H1 (cell line): Measurements from ENCODE around the gene C19orf44. TPM values are rescaled to one million over a fixed set of nuclear protein-coding genes. Genes with fewer than 3 reads are reported as not detected.

Experiments
- CHD7 ChIP-seq: fragments of 300-600 bp; sonication (generic); IDR thresholded peaks from 2 replicates; pipeline ENCODE4 v1.7.1; 2012; ENCODE audit warnings: low read length, moderate library complexity, mild to moderate bottlenecking, inconsistent platforms; ENCODE audit not compliant: insufficient replicate concordance
- CTCF ChIP-seq, 3 experiments: IDR thresholded peaks; 1 replicate in 2 of 3; 2 replicates in 1 of 3; pipeline versions ENCODE4 v1.5.1 to v1.6.1; 2011; ENCODE audit warnings: low read length in 3 of 3, mild to moderate bottlenecking in 3 of 3, inconsistent platforms in 2 of 3, low read depth in 1 of 3, moderate library complexity in 1 of 3; ENCODE audit not compliant: insufficient read depth in 1 of 3; ENCODE audit errors: control extremely low read depth in 1 of 3
- NRF1 ChIP-seq: IDR thresholded peaks from 2 replicates; pipeline ENCODE4 v1.6.1; 2011; ENCODE audit warnings: mild to moderate bottlenecking, low read depth, low read length, improper control_type of control experiment
- RFX5 ChIP-seq: IDR thresholded peaks from 2 replicates; pipeline ENCODE4 v1.6.1; 2011; ENCODE audit warnings: low read depth, low read length, improper control_type of control experiment, borderline replicate concordance
- SP1 ChIP-seq: IDR thresholded peaks from 2 replicates; pipeline ENCODE4 v1.6.1; 2011; ENCODE audit warnings: low read depth, low read length
- polyA plus RNA-seq, 7 experiments: library from polyadenylated mRNA; depleted of rRNA in 3 of 7; stranded (reverse) in 5 of 7; unstranded in 2 of 7; fragments of >200 nt in 5 of 7; fragments of 200-250 nt in 2 of 7; gene quantifications; 1 replicate in 5 of 7; 2 replicates in 1 of 7; 4 replicates in 1 of 7; pipeline versions ENCODE4 v1.2.1 to v1.2.3, GENCODE V29; 2011 to 2013; ENCODE audit warnings: missing spikeins in 2 of 7, mixed read lengths in 2 of 7
- total RNA-seq: library from RNA; stranded (reverse); fragmentation: NEBNext Ultra II Directional; extraction: Animal tissue kit (Norgen Biotek cat#: 25700); gene quantifications from 2 replicates; pipeline ENCODE4 v1.2.1, GENCODE V29; 2021

C19orf44 gene
- total and polyA plus RNA-seq, 2 of the 8 experiments (the other 6 are each of a cell fraction or from before 2014, with no cell fraction given), result 2.1 to 4.5 TPM

GRCh38 chr19:16536130-16536529 lies 39.9 kb downstream of the C19orf44 start (continued):
- TF ChIP-seq CHD7, result no peak
- no peak for TF ChIP-seq NRF1
- TF ChIP-seq SP1, result no peak
- no peak for TF ChIP-seq RFX5
- TF ChIP-seq CTCF (IDR thresholded peaks at IDR 0.05; ENCODE audit: control extremely low read depth in 1 of 3, insufficient read depth in 1 of 3, low read depth in 1 of 3, low read length in 3 of 3), result peak in 1 of 3 experiments; percentile 7; a peak in 1 of 4 replicates
- TF ChIP-seq, all 59 proteins: peak for 1
